GM12801 (cell line): ENCODE results near the gene KCNE3.

Experiments used
- CTCF ChIP-seq: IDR thresholded peaks from one replicate; pipeline ENCODE4 v1.5.1; 2011; ENCODE audit warnings: control low read depth; ENCODE audit not compliant: insufficient read length; ENCODE audit errors: extremely low read depth

Gene KCNE3

GRCh38 chr11:74479732-74480123 lies 12.4 kb upstream of the KCNE3 start:
- TF ChIP-seq CTCF = no peak

GRCh38 chr11:74478877-74479731 lies 11.8 kb upstream of the KCNE3 start:
- no peak for TF ChIP-seq CTCF

GRCh38 chr11:74476536-74476935 lies 9.2 kb upstream of the KCNE3 start:
- no peak for TF ChIP-seq CTCF

- TF ChIP-seq CTCF = no peak
These were observed 7.0 kb upstream of the KCNE3 start for GRCh38 chr11:74474316-74474715.

- no peak for TF ChIP-seq CTCF
These were observed 6.2 kb upstream of the KCNE3 start for GRCh38 chr11:74473382-74474173.

- no peak for TF ChIP-seq CTCF
These were observed 4.5 kb upstream of the KCNE3 start for GRCh38 chr11:74471668-74472429.

- no peak for TF ChIP-seq CTCF
These were observed 3.7 kb upstream of the KCNE3 start for GRCh38 chr11:74471037-74471436.
